HG02938 (cell line): Measurements from ENCODE around the gene IMMP2L.
"Not testable (repeated sequence)": the region's sequence is repeated elsewhere in the genome, so short reads cannot be mapped to it uniquely, and the experiment has no call there.

Experiments
- ATAC-seq: cut with Tn5 transposase; IDR thresholded peaks from one replicate; pipeline ENCODE4 v1.9.1; 2021; ENCODE audit warnings: mild to moderate bottlenecking, moderate library complexity; ENCODE audit not compliant: unreplicated experiment

The IMMP2L gene

DNA sequence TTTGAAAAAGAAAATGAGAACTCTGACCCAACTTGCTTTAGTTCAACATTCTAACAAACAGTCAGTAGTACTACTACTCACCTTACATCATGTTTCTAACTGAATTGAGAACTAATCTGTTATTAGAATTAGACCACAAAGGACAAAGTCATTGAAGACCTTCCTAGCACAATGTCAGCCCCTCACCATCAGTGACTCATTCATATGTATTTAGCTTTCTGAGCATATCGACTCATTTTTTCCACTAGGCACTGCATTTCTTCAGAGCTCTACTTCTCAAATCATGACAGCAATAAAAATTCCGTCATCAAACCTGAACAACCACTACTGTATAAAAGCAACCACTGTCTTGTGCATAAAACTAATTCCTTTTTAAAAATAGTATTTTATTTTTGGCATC lies 475.8 kb downstream of the IMMP2L start:
- no peak for ATAC-seq

- ATAC-seq: no peak
These were observed 476.9 kb downstream of the IMMP2L start for GRCh38 chr7:111085356-111085755.

GRCh38 chr7:111083413-111083812 lies 478.9 kb downstream of the IMMP2L start:
- peak; percentile 96 for ATAC-seq

DNA sequence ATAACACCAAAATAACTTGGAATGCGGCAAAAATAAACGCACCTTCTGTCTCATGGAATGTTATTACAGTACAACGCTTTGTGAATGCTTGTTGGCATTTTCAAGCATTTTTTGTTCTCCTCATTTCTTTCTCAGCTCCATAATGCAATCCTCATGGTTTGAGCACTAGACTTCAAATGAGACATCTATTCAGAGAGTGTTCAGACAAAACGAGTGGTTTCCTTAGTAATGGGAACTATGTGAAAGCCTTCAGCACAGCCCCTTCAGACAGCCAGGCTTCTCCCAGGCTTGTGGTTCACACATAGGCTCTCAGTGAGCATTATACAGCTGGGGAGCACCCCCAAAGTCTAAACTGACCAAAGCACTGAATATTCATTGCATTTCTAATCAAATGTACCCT lies 479.9 kb downstream of the IMMP2L start:
- ATAC-seq: no peak

- no peak for ATAC-seq
These were observed 480.6 kb downstream of the IMMP2L start for GRCh38 chr7:111081546-111082267.

DNA sequence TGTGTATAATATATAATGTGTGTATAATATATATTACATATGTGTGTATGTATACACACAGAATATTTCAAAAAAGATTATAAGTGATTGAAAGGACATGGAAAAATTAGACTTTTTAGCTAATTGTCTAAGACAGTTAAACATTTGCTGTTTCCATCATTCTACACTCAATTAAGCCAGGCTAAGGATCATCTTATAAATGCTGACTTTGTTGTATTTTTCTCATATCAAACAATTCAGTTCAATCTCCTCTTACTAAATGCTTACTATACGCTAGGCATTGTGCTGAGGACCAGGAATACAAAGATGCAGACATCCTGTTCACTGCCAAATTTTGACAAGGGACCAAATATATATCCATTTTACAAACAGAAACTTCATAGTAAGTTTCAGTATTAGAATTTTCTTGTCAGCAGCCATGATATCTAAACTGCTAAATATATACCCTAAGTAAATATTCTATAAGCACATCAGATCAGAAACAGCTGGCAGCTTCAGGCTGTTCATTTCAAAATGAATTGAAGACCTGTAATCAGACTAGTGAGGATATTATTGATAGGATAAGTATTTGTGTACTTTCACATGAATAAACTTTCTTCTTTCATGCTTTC lies 481.7 kb downstream of the IMMP2L start:
- peak; percentile 34 for ATAC-seq

- no peak for ATAC-seq
These were observed 485.3 kb downstream of the IMMP2L start for GRCh38 chr7:111077001-111077400.

GRCh38 chr7:111076205-111076604 lies 486.1 kb downstream of the IMMP2L start:
- ATAC-seq: no peak

- ATAC-seq: no peak
These were observed 486.8 kb downstream of the IMMP2L start for GRCh38 chr7:111075498-111075897.

DNA sequence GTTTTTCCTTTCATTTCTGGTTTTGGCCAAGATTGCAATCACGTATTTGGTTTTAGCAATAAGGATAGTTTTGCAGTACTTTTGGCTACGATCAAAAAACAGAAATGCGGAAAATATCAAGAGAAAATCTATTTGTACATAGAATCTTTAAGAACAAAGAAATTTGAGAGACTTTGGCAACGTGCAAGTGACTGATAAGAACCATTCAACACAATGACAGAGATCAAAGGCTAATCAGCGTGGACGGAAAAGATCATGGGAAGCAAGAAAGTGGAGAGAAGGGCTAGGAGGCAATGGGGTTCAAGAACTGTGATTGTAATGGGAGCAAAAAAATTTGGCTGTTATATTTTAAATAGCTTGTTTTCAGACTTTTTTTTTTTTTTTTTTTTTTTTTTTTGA lies 487.5 kb downstream of the IMMP2L start:
- ATAC-seq: no peak

DNA sequence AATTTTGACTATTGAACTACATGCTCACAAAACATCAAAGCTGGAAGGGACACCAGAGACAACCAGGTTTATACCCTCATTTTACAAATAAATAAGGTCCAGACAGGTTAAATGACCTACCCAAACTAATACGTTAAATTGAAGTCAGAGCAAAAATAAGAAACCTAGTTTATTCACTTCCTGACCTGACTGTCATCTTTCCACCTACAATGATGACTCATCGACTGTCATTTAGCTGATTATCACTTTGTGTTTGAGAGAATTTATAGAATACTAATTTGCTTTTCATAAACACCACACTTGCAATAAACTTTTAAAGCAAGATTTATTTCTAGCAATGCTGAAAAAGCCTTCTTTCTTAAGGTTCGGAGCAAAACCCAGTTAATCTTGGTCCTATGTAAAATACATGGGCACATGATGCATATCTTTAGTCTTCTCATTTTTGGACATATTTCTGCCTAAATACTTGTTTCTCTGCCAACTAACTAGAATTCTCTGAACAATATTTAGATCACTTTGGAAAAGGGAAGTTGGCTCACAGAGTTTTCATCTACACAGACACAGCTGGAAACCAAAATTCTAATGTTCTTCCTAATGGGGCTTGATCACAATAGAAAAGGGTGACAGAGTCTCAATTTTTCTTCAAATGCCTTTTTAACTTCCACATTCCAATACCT lies 488.1 kb downstream of the IMMP2L start:
- ATAC-seq: peak; percentile 58

- not testable (repeated sequence) for ATAC-seq
These were observed 489.6 kb downstream of the IMMP2L start for GRCh38 chr7:111072658-111073057.

GRCh38 chr7:111071556-111071955 lies 490.7 kb downstream of the IMMP2L start:
- no peak for ATAC-seq

GRCh38 chr7:111068618-111069017 lies 493.7 kb downstream of the IMMP2L start:
- no peak for ATAC-seq

- ATAC-seq: no peak
These were observed 494.6 kb downstream of the IMMP2L start for GRCh38 chr7:111067682-111068081.

DNA sequence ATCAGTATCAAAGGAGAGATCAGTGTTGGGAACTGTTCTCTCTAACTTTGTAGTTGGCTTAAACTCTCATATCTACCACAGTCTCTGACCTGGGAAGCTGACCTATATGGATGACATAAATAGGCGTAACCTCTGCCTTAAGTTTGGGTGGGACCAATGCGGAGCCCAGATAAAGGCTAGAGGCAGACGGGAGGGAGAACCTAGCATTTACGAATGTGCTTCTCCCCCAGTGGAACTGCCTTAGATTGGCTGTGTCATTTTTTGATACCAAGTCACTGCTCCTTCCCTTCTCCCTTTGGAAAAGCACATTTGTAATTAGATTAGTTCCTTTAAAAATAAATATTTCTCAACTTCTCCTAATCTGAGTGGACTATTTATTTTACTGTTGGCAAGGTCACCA lies 495.0 kb downstream of the IMMP2L start:
- ATAC-seq: no peak

DNA sequence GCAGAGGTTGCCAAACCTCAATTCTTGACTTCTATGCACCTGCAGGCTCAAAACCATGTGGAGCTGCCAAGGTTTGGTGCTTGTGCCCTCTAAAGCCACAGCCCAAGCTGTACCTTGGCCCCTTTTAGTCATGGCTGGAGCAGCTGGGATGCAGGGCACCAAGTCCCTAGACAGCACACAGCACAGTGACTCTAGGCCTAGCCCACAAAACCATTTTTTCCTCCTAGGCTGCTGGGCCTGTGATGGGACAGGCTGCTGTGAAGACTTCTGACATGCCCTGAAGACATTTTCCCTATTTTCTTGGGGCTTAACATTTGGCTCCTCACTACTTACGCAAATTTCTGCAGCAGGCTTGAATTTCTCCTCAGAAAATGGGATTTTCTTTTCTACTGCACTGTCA lies 499.1 kb downstream of the IMMP2L start:
- no peak for ATAC-seq

GRCh38 chr7:111059833-111060232 lies 502.5 kb downstream of the IMMP2L start:
- no peak for ATAC-seq

DNA sequence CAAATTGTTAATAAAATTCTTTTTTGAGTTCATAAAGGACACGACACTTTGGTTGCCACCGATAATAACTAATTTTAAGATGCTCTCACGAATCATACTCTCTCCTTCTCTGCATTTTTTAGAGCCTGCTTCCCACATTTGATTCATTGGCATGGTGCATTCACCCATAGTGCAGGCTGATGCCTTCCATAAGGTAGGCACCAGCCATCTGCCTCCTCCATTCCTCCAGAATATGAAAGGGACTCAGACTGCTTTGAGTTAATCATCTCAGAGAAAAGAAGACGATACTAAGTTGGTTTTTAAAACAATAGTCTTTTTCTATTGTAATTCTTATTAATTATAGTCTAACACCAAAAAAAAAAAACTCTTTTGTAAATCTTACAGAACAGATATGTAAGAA lies 505.2 kb downstream of the IMMP2L start:
- no peak for ATAC-seq

- no peak for ATAC-seq
These were observed 505.9 kb downstream of the IMMP2L start for GRCh38 chr7:111056371-111056770.

- no peak for ATAC-seq
These were observed 509.3 kb downstream of the IMMP2L start for GRCh38 chr7:111053035-111053434.

GRCh38 chr7:111051832-111052231 lies 510.5 kb downstream of the IMMP2L start:
- ATAC-seq: no peak
